HFFc6 (cell line): ENCODE results near the gene CSE1L. TPM values are rescaled to one million over a fixed set of nuclear protein-coding genes. Genes with fewer than 3 reads are reported as not detected.

ENCODE experiments used
- DNase-seq: peaks from one replicate; pipeline ENCODE4 v3.0.0-alpha.2; 2018
- H3K27ac Mint-ChIP-seq: 2 replicates; pipeline ENCODE4 v1.8.0; 2020; ENCODE audit warnings: mild to moderate bottlenecking, mixed read lengths
- H3K27me3 Mint-ChIP-seq: 2 replicates; pipeline ENCODE4 v1.8.0; 2021; ENCODE audit warnings: mild to moderate bottlenecking, moderate library complexity, mixed read lengths; ENCODE audit not compliant: insufficient read depth
- H3K36me3 Mint-ChIP-seq: 2 replicates; pipeline ENCODE4 v1.8.0; 2021; ENCODE audit warnings: low read depth, mixed read lengths
- H3K4me1 Mint-ChIP-seq: 2 replicates; pipeline ENCODE4 v1.8.0; 2020; ENCODE audit warnings: low read depth, mixed read lengths
- H3K4me3 Mint-ChIP-seq: 2 replicates; pipeline ENCODE4 v1.8.0; 2020; ENCODE audit warnings: mild to moderate bottlenecking, moderate library complexity, mixed read lengths
- H3K9me3 Mint-ChIP-seq: 2 replicates; pipeline ENCODE4 v1.8.0; 2020; ENCODE audit warnings: mild to moderate bottlenecking, mixed read lengths
- long read RNA-seq: library from polyadenylated mRNA; unstranded; transcript quantifications from one replicate; pipeline ENCODE4 v2.0.0, GENCODE V29; 2019
- total RNA-seq, 6 experiments: library from RNA; stranded (reverse); fragmentation: NEBNext Ultra II Directional; extraction: Animal tissue kit (Norgen Biotek cat#: 25700); gene quantifications; 2 replicates in 1 of 6; 3 replicates in 5 of 6; pipeline ENCODE4 v1.2.3, GENCODE V29; 2021
- TF ChIP-seq, protein P1 (sequence below): fragments of 200-600 bp; sonication (generic); IDR thresholded peaks from 2 replicates; pipeline ENCODE4 v1.5.0; 2021; ENCODE audit warnings: antibody characterized with exemption, mild to moderate bottlenecking

CSE1L gene
- 100 to 1,000 TPM in 4 of 6 experiments, 10 to 100 TPM in 2; 77.7 to 118 (median 106) TPM for total RNA-seq
- long read RNA-seq, transcript CSE1L-201 (25 exons, 3,553 nt), result major isoform, 53 of 72 reads
- long read RNA-seq, partial matches to known transcripts, result 14 of 72 reads
- long read RNA-seq, other reads (novel, unspliced or antisense), result 5 of 72 reads

GRCh38 chr20:49046087-49046900, at the start of gene CSE1L:
Gene CSE1L, plus strand, starts transcription at chr20:49046312. Its CDS starts 12,152 bp downstream, at chr20:49058464.
- H3K9me3 Mint-ChIP-seq, result no peaks in the 10 kb centered on the region
- TF ChIP-seq, protein P1, sequence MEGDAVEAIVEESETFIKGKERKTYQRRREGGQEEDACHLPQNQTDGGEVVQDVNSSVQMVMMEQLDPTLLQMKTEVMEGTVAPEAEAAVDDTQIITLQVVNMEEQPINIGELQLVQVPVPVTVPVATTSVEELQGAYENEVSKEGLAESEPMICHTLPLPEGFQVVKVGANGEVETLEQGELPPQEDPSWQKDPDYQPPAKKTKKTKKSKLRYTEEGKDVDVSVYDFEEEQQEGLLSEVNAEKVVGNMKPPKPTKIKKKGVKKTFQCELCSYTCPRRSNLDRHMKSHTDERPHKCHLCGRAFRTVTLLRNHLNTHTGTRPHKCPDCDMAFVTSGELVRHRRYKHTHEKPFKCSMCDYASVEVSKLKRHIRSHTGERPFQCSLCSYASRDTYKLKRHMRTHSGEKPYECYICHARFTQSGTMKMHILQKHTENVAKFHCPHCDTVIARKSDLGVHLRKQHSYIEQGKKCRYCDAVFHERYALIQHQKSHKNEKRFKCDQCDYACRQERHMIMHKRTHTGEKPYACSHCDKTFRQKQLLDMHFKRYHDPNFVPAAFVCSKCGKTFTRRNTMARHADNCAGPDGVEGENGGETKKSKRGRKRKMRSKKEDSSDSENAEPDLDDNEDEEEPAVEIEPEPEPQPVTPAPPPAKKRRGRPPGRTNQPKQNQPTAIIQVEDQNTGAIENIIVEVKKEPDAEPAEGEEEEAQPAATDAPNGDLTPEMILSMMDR, result no peak; the same call in 1 of the 2 replicates
- no peaks in the 10 kb centered on the region for H3K27me3 Mint-ChIP-seq

DNA sequence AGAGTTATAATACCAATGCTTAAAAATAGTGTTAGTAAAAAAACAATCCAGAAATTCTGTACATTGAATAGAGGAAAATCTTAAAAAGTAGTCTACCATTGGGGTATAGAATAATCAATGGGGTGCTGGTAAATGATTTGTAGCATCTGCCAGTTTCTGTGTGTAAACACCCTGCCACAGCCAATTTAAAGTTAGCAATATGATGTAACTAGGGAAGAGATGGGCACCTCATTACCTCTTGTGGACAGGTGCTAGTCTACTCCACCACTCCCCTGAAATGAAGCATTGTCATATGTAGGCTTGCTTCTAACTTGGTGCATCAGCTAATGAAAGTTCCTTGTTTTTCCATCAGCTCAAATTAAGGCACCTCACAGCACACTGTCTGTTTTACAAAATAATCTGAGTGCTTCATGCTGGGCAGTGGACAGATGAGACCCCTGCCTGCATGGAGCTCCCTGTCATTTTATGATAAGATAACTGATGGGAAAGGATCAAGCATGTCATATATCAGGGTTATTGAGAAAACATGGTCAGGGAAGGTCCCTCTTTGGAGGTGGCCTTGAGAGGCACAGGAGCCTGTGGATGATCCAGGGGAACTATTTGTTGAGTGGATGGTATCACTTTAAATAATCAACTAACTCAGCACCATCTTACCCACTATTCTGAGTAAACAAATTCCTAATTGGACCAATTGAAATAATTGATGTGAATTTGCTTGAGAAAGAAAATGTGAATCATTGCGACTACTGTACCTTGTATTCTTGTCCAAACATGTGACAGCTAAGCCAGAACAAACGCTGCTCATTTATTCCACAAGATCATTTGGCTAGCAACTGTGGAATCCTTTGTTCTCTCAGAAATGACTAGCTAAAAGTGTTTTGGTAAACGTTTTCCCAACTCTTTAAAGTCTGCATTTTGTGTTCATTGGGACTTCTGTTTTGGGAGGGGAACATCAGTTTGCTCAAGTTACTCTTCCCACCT, 45.9 kb upstream of the CSE1L start:
- peaks cover 13% of the 10 kb centered on the region for H3K36me3 Mint-ChIP-seq
- no peaks in the 10 kb centered on the region for H3K9me3 Mint-ChIP-seq
- H3K4me3 Mint-ChIP-seq, result no peak overlapping the region
- peak overlapping the region; percentile 42; the same call in 1 of the 2 replicates for H3K27ac Mint-ChIP-seq
- TF ChIP-seq, protein P1, result no peak
- H3K27me3 Mint-ChIP-seq, result no peaks in the 10 kb centered on the region
- H3K4me1 Mint-ChIP-seq, result peaks cover 5% of the 10 kb centered on the region; the same call in 1 of the 2 replicates
- DNase-seq, result no peak

More at GRCh38 chr20:49046087-49046900, at the start of gene CSE1L:
- peak within 1 kb of the TSS; percentile 99 for H3K4me3 Mint-ChIP-seq
- peaks cover 18% of the 10 kb centered on the region for H3K36me3 Mint-ChIP-seq
- peaks cover 30% of the 10 kb centered on the region for H3K4me1 Mint-ChIP-seq
- H3K27ac Mint-ChIP-seq, result peak within 1 kb of the TSS; percentile 98
- peak; percentile 93 for DNase-seq

GRCh38 chr20:49001741-49002140, 44.4 kb upstream of the CSE1L start:
- H3K27me3 Mint-ChIP-seq, result no peaks in the 10 kb centered on the region

GRCh38 chr20:49006446-49006980, 39.6 kb upstream of the CSE1L start:
- Mint-ChIP-seq H3K27me3 (no peaks in the 10 kb centered on the region), H3K4me3 (no peak overlapping the region), H3K27ac (no peak overlapping the region), H3K36me3 (peaks cover 15% of the 10 kb centered on the region), H3K4me1 (no peaks in the 10 kb centered on the region), H3K9me3 (no peaks in the 10 kb centered on the region)
- TF ChIP-seq, protein P1, result no peak
- no peak for DNase-seq

More at GRCh38 chr20:49001741-49002140, 44.4 kb upstream of the CSE1L start:
- Mint-ChIP-seq H3K4me3 (no peak overlapping the region), H3K27ac (no peak overlapping the region), H3K9me3 (no peaks in the 10 kb centered on the region), H3K4me1 (peaks cover 5% of the 10 kb centered on the region; the same call in 1 of the 2 replicates), H3K36me3 (peaks cover 16% of the 10 kb centered on the region)
- DNase-seq, result no peak
- TF ChIP-seq, protein P1, result no peak
